Measurements from ENCODE around the gene MYO16. TPM values are rescaled to one million over a fixed set of nuclear protein-coding genes. Genes with fewer than 3 reads are reported as not detected.

The MYO16 gene
- total RNA-seq, 1 experiment from 2014 or later = 0.19 TPM

GRCh38 chr13:109026266-109026665, 396.9 kb downstream of the MYO16 start:
- no TSS peak for BruUV-seq (replicated peaks)

DNA sequence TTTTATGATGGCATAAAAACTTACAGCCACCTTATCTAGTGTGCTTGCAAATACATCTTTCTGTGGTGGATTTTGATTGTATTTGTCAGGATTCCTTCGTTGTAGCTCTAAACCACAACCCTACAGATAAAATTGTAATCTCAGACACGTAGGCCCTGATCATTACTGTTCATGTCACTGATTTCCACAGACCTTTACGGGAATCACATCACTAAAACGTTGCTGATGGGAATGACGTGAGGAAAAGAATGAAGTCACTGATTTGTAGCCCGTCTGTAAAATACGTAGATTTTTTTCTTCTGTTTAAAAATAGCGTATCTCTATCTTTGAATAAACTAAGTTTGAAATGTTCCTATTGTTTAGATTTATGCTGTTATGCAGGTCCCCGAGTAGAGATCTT, 399.2 kb downstream of the MYO16 start:
- H3K4me1 Mint-ChIP-seq (ENCODE audit: low read depth, unreplicated experiment) = no peaks in the 10 kb centered on the region
- H3K36me3 Mint-ChIP-seq (ENCODE audit: insufficient read depth, unreplicated experiment) = no peaks in the 10 kb centered on the region
- H3K27me3 Mint-ChIP-seq (ENCODE audit: unreplicated experiment) = no peaks in the 10 kb centered on the region
- no TSS peak for BruUV-seq (replicated peaks)
- DNase-seq = no peak
- intact Hi-C loops (cut with micrococcal nuclease; ENCODE audit: unreplicated experiment) = no loop called here
- CTCF ChIA-PET = no interaction called here
- TF ChIP-seq CTCF (IDR thresholded peaks at IDR 0.05; ENCODE audit: unreplicated experiment) = no peak
- no peak overlapping the region for H3K4me3 Mint-ChIP-seq (ENCODE audit: low read depth, unreplicated experiment)
- H3K9me3 Mint-ChIP-seq (ENCODE audit: low read depth, unreplicated experiment) = no peaks in the 10 kb centered on the region
- no peak overlapping the region for H3K27ac Mint-ChIP-seq (ENCODE audit: unreplicated experiment)

More at GRCh38 chr13:109026266-109026665, 396.9 kb downstream of the MYO16 start:
- intact Hi-C loops (cut with micrococcal nuclease; ENCODE audit: unreplicated experiment) = no loop called here
- no peak for DNase-seq
- Mint-ChIP-seq H3K36me3 (ENCODE audit: insufficient read depth, unreplicated experiment) (no peaks in the 10 kb centered on the region), H3K27me3 (ENCODE audit: unreplicated experiment) (no peaks in the 10 kb centered on the region), H3K4me3 (ENCODE audit: low read depth, unreplicated experiment) (no peak overlapping the region), H3K4me1 (ENCODE audit: low read depth, unreplicated experiment) (no peaks in the 10 kb centered on the region), H3K27ac (ENCODE audit: unreplicated experiment) (no peak overlapping the region), H3K9me3 (ENCODE audit: low read depth, unreplicated experiment) (no peaks in the 10 kb centered on the region)
- CTCF ChIA-PET = no interaction called here
- no peak for TF ChIP-seq CTCF (IDR thresholded peaks at IDR 0.05; ENCODE audit: unreplicated experiment)

GRCh38 chr13:109033090-109033489, 403.7 kb downstream of the MYO16 start:
- Mint-ChIP-seq H3K9me3 (ENCODE audit: low read depth, unreplicated experiment) (no peaks in the 10 kb centered on the region), H3K4me1 (ENCODE audit: low read depth, unreplicated experiment) (no peaks in the 10 kb centered on the region), H3K27ac (ENCODE audit: unreplicated experiment) (no peak overlapping the region), H3K4me3 (ENCODE audit: low read depth, unreplicated experiment) (no peak overlapping the region), H3K27me3 (ENCODE audit: unreplicated experiment) (no peaks in the 10 kb centered on the region), H3K36me3 (ENCODE audit: insufficient read depth, unreplicated experiment) (no peaks in the 10 kb centered on the region)
- CTCF ChIA-PET = no interaction called here
- intact Hi-C loops (cut with micrococcal nuclease; ENCODE audit: unreplicated experiment) = no loop called here
- TF ChIP-seq CTCF (IDR thresholded peaks at IDR 0.05; ENCODE audit: unreplicated experiment) = no peak
- DNase-seq = no peak
- BruUV-seq (replicated peaks) = no TSS peak

- H3K9me3 Mint-ChIP-seq (ENCODE audit: low read depth, unreplicated experiment) = no peaks in the 10 kb centered on the region
- BruUV-seq (replicated peaks) = no TSS peak
- no peak for TF ChIP-seq CTCF (IDR thresholded peaks at IDR 0.05; ENCODE audit: unreplicated experiment)
- no peaks in the 10 kb centered on the region for H3K36me3 Mint-ChIP-seq (ENCODE audit: insufficient read depth, unreplicated experiment)
- H3K27me3 Mint-ChIP-seq (ENCODE audit: unreplicated experiment) = no peaks in the 10 kb centered on the region
- intact Hi-C loops (cut with micrococcal nuclease; ENCODE audit: unreplicated experiment) = no loop called here
- H3K4me3 Mint-ChIP-seq (ENCODE audit: low read depth, unreplicated experiment) = no peak overlapping the region
- H3K4me1 Mint-ChIP-seq (ENCODE audit: low read depth, unreplicated experiment) = no peaks in the 10 kb centered on the region
- no peak for DNase-seq
- CTCF ChIA-PET = no interaction called here
- H3K27ac Mint-ChIP-seq (ENCODE audit: unreplicated experiment) = no peak overlapping the region
Observed at GRCh38 chr13:109036078-109036780, 406.8 kb downstream of the MYO16 start.
